HG03558 (cell line): ENCODE results near the gene C19orf12.

Experiments
- ATAC-seq: cut with Tn5 transposase; IDR thresholded peaks from one replicate; pipeline ENCODE4 v1.9.1; 2021; ENCODE audit warnings: moderate number of reproducible peaks; ENCODE audit not compliant: unreplicated experiment; ENCODE audit errors: extremely low read depth

Gene C19orf12

GRCh38 chr19:29714953-29715700 is at the start of gene C19orf12:
Gene C19orf12 (minus strand): TSS chr19:29715261. CDS start chr19:29708413, 6,848 bp downstream.
- ATAC-seq: no peak

DNA sequence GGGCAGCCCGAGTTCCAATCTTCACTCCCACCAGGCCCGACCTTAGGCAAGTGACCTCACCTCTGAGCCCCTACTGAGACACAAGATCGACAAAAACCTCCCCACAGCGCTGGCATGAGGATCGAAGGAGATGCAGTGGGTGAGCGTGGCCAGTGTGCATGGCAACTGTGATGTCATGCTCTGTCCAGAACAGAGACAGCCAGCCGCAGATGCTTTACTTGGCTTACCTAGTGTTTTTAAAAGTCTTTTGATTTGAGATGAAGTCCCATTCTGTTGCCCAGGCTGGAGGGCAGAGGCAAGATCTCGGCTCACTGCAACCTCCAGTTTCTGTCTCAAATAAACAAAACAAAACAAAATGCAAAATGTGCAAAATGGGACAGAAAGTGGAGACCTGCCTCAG is 49.3 kb upstream of the C19orf12 start:
- ATAC-seq: no peak

- no peak for ATAC-seq
These were observed 48.1 kb upstream of the C19orf12 start for GRCh38 chr19:29763196-29763595.

DNA sequence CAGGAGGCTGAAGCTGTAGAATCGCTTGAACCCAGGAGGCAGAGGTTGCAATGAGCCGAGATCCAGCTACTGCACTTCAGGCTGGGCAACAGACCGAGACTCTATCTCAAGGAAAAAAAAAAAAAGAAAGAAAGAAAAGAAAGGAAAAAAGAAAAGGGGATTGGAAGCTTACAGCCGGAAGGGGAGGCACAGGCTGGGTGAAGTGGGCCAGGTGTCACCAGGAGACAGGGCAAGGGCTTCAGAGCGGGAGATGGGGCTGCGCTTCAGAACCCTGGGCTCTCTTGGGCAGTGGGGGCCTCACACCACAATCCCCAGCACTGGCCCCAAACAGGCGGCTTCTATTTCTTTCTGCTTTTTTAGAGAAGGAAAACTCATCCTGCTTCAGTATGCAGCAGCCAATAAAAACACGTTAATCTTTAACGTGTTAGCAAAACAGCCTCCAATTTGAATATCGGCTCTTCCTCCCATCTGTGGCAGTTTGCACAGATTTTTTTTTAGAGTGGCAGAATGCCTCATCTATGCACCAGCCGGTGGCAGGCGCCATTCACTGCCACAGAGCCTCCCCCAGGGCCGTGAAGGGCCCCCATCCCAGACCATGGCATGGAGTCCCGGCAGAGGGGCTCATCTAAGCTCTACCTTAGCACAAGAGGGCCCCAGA is 46.6 kb upstream of the C19orf12 start:
- ATAC-seq: no peak

GRCh38 chr19:29760752-29761502 is 45.9 kb upstream of the C19orf12 start:
- no peak for ATAC-seq

DNA sequence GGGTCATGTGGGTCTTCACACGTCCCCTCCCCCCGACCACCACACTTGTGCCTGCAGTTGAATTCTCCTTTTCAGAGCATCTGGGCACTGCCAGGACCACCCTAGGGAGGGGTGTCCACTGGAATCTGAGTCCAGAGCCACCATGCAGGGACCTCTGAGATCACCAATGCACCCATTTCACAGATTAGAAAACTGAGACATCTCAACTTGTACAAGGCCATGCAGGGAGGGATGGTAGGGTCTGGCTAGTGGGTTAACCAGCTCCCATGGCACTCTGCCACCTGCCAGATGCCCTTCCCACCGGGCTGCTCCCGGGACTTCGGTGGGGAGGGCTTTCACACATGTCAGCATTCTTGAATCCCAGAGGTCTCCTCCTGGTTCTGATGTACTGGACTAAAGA is 44.3 kb upstream of the C19orf12 start:
- no peak for ATAC-seq

DNA sequence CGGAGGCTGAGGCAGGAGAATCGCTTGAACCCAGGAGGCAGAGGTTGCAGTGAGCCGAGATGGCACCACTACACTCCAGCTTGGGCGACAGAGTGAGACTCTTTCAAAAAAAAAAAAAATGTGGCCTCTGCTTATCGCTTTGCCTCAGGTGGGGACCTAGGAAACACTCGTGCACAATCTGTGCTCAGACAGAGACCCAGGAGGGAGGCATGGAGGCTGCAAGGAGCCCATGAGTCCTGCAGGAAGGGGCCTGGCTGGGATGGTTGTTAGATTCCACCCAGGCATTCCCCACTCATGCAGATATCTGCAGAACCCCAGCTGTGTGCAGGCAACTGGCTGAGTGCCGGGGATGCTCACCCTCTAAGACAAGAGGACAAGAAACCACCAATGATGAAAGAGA is 43.8 kb upstream of the C19orf12 start:
- ATAC-seq: no peak

DNA sequence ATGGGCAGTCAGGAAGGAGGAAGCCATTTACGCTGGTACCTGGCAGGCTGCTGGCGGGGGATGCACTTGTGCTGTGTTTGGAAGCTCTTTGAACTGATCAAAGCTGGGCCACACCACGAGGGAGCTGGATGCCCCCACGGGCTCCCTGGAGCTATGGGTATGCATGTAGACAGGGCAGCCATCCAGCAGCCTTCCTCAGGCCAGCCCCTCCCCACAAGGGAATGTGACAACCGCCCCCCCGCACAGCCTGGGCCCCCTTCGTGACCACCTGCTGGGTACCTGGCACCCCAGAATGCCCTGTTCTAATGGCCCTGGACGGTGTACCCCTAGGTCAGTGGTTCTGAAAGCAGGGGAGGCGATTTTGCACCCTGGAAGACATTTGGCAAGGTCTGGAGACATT is 42.5 kb upstream of the C19orf12 start:
- no peak for ATAC-seq

- no peak for ATAC-seq
These were observed 38.9 kb upstream of the C19orf12 start for GRCh38 chr19:29753934-29754305.

GRCh38 chr19:29753190-29753933 is 38.3 kb upstream of the C19orf12 start:
- ATAC-seq: no peak

GRCh38 chr19:29752450-29753025 is 37.5 kb upstream of the C19orf12 start:
- ATAC-seq: no peak

- ATAC-seq: no peak
These were observed 36.9 kb upstream of the C19orf12 start for GRCh38 chr19:29751932-29752331.

DNA sequence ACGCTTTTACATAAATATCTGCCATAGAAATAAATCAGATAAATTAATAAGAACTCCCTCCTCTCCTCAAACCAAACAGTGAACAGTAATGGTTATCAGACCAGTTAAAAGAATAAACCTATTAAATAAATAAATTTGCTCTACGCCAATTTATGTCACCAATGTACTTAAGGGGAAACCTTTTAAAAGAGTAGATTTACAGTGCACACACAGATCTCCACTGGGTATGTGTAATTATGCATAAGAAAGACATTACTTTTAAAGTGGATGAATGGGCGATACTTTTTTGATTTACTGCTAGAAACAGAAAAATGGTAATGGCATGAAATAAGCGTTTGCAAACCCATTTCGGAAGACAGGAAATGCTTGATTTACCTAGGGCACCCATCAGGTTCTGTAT is 34.9 kb upstream of the C19orf12 start:
- no peak for ATAC-seq

DNA sequence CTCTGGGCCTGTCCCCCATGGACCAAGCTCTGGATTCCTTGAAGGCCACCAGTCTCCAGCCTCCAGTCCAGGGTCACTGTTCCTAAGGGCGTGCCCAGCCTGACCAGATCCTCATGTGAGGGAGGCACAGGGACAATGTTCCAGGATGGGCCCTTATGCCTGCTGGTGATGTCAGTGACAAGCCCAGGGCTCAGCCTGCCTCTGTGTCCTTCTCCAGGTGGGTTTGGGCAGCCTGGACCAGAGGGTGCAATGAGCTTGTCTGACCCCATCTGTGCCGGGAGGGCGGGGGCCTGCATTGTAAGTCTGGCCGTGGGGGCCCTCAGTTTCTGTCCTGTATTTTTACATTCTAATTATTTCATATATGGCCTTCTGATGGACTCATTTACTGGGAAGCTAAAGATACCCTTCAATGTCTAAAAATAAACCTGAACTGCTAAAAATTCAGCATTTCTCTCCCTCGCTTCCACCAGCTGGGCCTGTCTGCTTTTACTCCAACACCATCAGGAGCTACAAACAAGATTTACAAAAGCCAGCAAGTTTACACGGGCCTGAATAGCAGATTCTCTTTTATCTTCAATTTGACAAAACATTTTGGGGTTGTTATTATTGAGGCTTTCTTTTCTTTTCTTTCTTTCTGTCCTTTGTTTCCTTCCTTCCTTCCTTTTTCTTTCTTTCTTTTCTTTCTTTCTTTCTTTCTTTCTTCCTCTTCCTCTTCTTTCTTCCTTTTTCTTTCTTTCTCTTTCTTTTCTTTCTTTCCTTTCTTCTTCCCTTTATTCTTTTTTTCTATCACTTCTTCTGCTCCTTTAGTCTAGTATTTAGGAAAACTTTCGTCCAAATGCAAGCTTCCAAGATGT is 34.2 kb upstream of the C19orf12 start:
- ATAC-seq: no peak

DNA sequence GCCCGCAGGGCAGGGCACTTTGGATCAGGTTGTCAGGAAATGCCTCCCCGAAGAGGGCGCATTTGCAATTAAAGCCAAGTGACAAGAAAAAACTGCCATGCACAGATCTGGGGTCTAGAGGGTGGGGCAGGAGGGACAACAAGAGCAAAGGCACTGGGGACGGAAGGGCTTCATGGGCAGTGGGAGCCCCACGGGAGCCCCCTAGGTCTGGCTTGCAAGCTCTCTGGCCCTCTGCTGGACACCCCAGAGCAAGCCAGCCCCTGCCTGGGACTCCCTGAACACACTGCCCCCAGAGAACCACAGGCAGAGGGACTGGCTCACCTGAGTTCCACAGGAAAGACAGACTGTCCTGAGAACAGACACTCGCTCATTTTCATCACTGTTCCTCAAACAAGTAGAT is 30.2 kb upstream of the C19orf12 start:
- ATAC-seq: no peak

DNA sequence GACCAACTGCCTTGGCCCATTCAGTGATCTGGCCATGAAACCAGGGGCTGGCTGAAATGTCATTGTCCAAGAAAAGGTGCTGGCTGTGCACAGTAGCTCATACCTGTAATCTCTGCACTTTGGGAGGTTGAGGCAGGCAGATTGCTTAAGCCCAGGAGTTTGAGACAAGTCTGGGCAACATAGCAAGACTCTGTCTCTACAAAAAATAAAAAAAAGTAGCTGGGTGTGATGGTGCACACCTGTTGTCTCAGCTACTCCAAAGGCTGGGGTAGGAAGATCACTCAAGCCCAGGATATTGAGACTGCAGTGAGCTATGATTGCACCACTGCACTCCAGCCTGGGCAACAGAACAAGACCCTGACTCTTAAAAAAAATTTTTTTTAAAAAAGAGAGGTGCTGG is 28.6 kb upstream of the C19orf12 start:
- ATAC-seq: no peak

GRCh38 chr19:29741776-29742175 is 26.7 kb upstream of the C19orf12 start:
- ATAC-seq: no peak

GRCh38 chr19:29741226-29741625 is 26.2 kb upstream of the C19orf12 start:
- no peak for ATAC-seq

DNA sequence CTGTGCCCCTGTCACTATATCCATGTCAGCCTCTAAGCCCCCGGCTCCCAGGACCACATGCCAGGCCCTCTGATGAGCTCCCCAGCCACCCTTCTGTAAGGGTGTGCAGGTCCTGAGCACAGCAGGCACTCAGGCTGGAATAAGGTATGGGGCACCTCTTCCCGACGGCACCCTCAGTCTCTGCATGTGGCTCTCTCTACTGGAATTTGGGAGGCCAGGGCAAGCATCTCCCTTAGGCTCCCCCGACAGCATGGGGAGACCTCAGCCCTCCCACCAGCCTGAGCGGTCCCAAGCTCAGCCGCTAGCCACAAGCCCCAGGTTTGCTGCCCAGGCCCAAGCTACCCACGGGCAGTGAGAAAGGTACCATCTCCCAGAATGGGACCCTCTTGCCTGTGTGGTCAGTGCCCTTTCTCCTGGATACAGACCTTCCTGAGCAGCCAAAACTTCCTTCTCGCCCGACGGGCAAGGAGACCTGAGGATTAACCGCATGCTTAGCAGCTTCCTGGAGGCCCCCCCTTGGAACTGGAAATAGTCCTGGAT is 22.5 kb upstream of the C19orf12 start:
- ATAC-seq: no peak
